CD4-positive, alpha-beta T cell treated with Interferon gamma for 1 hour (primary cell): ENCODE data around the gene ZIC5.

Source experiments
- DNase-seq: peaks from one replicate; pipeline ENCODE4 v3.0.0-alpha.2; 2020

ZIC5 gene

DNA sequence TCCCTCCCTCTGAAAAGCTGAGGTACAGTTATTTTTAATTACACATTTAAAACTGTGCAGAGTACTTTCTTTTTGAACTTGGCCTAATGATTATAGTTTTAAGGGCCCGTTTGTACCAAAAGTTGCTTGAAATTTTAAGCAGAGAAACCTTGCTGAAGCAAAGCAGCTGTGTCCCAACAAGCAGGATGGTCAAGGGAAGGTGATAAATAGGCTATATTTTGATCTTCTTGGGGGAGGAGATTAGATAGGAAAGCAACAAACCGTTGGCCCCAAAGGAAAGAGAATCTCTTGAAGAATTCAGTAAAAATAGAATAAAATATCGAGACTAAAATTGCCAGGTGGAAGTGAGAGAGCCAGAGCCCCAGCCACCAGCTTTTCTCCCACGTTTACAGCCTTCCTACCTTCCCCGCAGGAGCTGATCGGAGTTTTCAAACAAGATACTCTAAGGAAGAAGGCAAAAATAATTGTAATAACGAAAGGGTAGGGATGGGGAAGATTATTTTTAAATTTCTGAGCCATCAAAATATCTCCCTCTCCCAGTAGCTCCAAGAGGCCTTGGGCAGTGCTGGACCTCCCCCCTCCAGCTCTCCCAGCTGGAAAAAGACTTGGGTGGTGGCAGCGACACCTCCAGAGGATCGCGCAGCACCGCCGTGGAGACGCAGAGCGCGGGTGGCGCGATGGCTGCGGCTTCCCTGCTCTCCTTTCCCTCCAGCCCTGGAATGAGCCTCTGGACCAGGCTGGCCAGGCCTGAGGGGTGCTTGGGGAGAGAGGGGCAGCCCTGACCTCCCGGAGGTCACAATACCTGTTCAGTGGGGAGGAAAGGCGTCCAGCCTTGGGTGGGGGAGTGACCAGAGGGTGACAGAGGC, 15.8 kb upstream of the ZIC5 start:
- no peak for DNase-seq

DNA sequence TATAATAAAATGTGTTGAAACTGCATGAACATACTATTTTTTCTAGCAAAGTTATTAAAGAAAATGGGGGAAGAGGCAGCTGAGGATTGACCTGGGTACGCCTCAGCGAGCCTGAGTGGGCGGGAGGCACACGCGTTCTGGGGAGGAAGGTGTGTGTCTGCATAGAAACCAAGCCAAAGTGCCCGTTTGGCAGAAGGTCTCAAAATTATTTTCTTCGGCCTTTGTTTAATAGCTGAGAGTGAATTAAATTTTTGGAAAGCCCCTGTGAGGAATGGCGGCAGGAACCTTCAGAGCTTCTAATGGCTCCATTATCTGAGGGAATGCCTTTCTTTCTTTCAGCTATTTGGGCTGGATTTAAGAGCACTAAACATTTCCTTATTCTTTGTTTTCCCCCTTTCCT, 15.2 kb upstream of the ZIC5 start:
- no peak for DNase-seq

DNA sequence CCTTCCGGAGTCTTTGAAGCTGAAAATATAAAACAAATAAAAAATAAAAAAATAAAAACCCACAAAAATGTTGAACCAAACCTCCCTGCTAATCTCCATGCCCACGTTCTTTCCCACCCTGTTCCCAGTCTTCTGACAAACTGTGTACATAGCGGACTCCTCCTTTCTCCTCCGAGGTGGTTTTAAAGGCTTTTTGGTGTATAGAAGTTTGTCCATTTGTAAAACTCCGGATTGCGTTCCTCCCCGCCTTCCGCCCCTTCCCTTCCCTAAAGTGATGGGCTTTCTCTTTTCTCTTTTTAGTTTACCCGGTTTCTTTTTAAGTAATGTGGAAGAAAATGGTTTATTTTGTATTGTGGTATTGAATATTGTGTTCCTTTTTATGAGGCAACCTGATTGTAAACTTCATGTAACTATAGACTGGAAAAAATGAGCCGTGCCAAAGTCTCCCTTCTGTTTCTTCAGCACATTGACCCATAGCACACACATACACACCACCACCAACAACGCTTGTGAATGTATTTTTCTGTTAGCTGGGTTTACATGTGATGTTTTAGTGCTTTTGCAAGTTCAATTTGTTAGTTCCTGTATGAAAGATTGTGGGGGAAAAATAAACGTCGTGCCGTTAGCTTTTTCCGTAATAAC, 14.4 kb upstream of the ZIC5 start:
- no peak for DNase-seq

DNA sequence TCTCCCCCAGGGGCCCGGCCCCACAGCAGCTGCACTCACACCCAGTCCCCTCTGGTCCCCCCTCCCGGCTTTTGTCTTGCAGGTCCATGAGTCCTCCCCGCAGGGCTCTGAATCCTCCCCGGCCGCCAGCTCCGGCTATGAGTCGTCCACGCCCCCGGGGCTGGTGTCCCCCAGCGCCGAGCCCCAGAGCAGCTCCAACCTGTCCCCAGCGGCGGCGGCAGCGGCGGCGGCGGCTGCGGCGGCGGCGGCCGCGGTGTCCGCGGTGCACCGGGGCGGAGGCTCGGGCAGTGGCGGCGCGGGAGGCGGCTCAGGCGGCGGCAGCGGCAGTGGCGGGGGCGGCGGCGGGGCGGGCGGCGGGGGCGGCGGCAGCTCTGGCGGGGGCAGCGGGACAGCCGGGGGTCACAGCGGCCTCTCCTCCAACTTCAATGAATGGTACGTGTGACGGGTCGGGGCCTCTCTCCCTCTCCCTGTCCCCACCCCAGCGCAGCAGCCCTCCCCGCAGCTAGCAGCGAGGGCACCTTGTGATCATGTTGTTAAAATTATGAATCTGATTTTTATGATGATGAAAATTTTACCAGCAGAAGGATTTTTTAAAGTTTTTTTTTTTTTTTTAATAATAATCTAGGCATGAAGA, 13.8 kb upstream of the ZIC5 start:
- no peak for DNase-seq

DNA sequence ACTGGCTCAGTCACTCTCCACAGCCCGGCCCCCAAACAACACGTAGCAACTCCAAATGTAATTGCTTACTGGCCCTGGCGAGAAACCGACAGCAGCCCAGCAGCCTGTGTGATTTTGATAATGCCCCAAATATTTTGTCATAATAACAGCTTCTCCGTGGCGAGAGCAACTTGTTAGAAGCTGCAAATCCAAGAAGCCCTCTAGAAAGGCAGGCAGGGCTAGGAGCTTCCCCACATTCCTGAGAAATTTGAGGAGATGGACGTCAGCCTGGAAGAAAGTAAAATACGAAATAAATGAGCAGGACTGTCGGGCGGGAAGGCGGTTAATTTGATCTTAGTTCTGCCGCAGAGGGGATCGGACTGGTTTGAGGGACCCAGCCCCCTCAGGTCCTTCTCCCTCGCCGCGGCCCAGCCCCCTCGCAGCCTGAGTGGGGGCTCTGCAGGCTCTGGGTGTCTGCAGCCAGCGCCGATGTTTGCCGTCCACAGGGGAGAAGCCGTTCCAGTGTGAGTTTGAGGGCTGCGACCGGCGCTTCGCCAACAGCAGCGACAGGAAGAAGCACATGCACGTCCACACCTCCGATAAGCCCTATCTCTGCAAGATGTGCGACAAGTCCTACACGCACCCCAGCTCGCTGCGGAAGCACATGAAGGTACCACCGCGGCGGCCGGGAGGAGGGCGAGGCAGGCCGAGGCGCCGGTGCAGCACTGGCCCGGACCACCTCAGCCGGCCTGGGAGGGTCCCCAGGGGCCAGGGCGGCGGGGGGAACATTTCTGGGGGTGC, 13.1 kb upstream of the ZIC5 start:
- DNase-seq = no peak

DNA sequence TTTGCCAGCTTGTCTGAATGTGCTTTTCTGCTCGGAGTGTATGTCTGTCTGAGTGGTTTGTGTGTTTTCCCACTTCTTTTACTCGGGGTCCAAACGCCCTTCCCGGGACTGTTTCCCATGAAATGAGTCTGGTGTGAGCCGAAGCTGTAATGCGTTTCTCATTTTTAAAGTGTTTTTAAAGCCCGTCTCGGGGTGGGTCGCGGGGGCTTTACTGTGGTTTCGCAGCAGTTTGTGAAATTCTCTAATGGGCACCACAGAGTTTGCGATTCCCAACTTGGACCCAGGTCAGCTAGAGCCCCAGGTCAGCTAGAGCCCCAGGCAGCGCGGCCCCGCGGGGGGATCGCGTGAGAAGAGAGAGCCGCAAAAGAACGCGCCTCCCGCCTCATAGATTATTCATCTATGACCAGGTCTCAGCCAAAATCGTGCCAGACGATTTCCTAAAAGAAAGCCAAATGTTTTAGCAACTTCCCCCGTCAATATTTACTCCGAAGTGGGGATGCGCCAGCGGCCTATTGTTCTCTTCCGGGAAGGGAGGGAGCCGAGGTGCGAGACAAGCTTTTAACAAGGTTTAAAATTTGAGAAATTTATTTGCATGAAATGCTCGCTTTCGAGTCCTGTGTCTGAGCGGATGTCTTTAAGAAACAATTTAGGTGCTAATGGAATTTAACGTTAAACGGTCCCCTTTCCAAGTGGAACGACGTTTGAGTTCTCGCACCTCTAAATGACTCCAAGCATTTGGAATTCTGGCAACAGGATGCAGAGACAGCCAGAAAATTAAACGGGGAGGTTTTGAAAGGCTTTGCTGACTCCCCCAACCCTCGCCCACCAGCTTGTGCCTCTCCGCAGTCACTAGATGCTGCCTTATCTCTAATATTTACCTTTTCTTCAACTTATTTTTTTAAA, 12.2 kb upstream of the ZIC5 start:
- DNase-seq = no peak

DNA sequence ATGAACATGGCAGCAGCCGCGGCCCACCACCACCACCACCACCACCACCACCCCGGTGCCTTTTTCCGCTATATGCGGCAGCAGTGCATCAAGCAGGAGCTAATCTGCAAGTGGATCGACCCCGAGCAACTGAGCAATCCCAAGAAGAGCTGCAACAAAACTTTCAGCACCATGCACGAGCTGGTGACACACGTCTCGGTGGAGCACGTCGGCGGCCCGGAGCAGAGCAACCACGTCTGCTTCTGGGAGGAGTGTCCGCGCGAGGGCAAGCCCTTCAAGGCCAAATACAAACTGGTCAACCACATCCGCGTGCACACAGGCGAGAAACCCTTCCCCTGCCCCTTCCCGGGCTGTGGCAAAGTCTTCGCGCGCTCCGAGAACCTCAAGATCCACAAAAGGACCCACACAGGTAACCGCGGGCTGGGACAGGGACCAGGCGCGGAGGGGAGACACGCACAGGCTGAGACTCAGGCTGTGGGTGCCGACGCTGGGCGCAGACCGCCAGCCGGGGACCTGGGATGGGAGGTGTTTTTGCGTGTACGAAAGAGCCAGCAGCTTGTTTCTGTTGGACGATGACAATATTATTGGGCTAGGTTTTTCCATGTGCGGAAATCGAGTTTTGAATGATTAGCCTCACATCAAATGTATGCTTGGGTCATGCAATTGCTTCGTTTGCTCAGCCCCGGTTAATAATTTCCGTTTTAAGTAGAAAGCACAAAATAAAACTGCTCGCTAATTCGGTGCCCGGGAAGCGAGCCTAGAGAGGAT, 11.3 kb upstream of the ZIC5 start:
- DNase-seq = no peak

DNA sequence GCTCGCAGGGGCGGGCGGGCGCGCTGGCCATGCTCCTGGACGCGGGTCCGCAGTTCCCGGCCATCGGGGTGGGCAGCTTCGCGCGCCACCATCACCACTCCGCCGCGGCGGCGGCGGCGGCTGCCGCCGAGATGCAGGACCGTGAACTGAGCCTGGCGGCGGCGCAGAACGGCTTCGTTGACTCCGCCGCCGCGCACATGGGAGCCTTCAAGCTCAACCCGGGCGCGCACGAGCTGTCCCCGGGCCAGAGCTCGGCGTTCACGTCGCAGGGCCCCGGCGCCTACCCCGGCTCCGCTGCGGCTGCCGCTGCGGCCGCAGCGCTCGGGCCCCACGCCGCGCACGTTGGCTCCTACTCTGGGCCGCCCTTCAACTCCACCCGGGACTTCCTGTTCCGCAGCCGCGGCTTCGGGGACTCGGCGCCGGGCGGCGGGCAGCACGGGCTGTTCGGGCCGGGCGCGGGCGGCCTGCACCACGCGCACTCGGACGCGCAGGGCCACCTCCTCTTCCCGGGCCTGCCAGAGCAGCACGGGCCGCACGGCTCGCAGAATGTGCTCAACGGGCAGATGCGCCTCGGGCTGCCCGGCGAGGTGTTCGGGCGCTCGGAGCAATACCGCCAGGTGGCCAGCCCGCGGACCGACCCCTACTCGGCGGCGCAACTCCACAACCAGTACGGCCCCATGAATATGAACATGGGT, 10.6 kb upstream of the ZIC5 start:
- no peak for DNase-seq

DNA sequence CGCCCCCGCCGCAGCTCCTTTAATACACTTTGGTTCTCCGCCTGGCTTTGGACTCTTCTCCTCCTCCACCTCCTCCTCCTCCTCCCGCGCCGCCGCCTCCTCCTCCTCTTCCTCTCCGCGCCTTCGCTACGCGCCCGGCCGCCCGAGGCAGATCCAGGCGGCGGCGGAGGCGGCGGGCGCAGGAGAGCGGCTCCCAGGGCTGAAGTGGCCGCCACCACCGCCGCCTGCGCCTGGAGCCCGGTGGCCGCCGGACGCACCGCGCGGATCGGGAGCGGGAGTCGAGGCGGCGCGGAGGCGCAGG, 10.1 kb upstream of the ZIC5 start, which contains the start of gene ZIC2:
Gene ZIC2, plus strand, starts transcription at position 50 of the 301 bp plus-strand sequence. CDS start 281 bp downstream, outside the sequence.
- no peak for DNase-seq

DNA sequence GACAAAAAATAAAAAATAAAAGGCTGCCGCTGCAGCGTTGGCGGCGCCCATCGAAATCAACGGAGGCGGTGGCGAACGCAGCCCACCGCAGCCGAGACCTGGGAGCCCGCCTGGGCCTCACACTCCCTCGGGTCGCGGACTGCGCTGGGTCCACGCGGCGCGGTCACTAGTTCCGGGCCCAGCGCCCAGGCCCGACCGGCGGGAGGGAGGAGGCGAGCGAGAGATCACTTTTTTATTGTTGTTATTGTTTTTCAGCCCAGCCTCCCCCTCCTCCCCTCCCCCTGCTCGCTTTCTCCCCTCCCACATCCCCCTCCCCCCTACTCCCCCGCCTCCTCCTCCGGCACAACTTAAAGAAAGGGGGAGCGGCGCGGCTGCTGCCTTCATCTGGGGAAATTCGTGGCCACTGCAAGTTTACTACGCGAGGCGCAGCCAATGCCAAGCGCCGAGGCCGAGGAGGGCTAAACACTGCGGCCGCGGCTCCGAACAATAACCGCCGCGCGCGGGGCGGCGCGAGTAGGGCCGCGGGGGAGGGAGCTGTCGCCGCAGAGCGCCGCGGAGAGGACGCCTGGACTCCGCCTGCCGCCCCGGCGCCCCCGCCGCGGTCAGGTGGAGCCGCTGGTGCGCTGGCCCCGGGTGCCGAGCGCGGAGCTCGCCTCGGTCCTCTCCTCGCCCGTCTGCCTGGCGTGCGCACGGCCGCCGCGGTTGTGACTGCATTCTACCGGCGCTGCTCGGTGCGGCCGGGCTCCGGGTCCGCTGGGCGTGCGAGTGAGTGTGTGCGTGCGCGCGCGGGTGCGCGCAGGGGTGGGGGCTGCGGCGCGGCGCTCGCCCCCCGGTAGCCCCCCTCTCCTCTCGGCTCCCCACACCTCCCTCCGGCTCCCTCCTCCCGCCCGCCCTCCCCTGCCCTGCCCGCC, 9.5 kb upstream of the ZIC5 start:
- DNase-seq = no peak

DNA sequence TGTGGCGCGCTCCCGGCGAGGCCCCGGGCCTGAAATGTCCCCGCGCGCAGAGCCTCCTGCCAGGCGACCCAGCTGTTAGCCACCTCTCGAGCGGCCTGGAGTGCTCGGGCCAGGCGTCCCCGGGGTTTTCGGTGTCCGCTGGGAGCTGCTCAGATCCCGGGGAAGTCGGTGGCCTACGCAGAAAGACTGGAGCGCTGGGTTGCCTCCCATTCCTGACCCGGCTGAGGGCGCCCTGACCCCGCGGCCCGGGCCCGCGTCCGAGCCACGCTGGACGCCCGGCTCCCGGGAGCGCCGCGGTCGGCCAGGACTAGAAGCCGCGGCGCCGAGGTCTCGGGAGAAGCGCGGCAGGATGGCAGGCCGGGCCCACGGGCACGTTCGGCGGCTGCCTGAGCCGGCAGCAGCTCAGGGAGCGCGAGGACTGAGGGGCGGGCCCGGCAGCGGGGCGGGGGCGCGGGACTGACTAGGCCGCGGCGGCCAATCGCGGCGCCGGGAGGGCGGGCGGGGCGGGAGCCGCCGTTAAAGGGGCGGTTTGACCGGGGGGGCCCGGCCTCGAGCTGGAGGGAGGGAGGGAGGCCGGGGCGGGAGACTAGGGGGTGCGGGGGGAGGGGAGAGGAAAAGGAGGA, 8.7 kb upstream of the ZIC5 start:
- DNase-seq = peak; percentile 48

DNA sequence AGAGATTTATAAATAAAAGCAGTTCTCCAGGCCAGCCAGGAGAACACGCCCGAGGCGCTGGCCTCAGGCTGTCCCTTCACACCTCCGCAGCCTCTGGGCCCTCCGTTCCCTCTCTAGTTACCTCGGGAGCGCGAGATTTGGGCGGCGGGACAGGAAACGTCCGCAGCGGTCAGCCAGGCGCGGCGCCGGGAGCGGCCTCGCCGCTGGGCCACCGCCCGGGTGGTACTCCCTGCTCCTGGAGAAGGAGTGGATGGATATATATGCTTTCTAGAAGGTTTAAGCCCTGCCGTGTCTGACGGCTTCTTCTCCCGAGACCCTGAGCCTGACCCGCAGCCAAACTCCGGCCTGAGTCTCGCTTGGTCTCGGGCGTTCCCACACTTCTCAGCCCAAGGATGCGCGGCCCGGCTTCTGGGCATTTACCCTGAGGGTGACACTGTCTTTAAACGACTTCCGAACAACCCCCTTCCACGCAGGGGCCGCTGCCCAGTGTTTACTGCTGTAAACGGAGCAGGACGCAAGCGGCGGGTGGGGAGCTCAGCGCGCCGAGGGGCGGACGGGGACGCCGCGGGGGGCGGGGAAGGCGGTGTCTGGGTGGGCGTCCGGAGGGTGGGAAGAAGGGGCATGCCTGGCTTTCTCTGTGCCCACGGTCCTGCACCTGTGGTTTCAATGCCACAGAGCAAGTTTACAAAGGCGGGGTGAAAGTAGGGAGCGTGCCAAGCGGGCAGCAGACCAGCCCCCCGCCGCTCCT, 8.1 kb upstream of the ZIC5 start:
- DNase-seq = no peak

DNA sequence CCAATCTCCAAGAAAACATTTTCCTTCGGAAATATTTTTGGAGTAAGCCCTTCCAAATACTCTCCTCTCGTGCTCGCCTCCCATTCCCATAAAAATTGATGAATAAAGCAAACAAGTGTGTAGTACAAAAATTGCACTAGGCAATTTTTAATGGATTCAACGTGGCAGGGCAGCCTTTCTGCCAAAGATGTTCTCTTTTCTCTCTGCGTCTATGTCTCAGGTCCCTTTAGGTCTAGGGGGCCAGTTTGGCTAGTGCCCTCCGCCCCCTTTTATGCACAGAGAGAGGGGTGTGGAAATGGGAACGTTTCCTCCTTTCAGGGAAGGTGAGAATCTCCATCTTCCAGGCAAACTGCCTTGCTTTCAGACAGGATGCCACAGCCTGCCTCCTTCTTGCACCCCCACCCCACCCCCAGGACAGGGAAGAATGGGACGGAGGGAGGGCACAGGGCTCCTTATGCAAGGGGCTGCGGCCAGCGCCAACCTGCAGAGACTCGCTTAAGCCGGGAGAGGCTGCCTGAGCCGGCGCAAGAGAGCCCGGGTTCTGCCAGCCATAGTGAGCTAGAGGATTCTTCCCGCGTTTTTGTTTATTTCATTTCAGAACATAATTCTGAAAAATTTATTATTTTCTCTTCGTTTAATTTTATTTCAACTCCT, 7.4 kb upstream of the ZIC5 start:
- DNase-seq = no peak

DNA sequence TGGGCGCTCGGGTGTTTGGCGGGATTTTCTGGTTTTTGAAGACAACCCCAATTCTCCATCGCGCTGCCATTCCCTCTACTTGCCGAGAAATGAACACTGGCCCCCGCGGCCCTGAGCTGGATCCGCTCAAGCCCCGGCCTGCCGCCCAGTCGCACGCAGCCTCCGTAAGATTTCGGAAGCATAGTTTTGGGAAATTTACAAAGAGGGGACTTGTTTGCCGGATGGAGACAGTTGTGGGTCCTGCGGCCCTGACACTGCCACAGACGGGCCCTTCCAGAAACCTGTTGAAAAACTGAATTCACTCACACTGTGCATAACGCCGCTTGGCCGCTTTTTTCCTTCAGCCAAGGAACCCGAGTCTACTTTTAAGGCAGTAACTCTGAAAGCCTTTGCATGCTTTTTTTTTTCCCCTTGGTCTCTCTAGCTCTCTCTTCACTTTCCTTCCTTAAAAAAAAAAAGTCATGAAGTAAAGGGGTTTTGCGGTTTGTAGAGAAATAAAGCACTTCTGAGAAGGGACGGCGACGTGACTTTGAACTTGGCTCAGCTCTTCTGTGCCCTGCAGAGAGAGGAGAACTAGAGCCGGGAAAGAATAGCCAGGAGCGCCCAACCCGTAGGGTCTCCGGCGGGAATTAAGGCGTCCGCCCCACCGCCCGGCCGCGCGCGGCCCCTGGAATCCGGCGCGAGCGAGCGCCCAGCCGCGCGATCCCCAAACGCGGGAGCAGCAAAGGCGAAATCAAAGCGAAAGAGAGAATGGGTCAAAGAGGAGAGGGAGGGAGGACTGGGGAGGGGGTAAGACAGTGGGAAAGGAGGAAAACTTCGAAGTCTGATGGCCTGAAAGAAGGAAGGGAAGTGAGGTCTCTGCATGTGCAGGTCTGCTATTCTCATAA, 6.6 kb upstream of the ZIC5 start:
- DNase-seq = no peak

DNA sequence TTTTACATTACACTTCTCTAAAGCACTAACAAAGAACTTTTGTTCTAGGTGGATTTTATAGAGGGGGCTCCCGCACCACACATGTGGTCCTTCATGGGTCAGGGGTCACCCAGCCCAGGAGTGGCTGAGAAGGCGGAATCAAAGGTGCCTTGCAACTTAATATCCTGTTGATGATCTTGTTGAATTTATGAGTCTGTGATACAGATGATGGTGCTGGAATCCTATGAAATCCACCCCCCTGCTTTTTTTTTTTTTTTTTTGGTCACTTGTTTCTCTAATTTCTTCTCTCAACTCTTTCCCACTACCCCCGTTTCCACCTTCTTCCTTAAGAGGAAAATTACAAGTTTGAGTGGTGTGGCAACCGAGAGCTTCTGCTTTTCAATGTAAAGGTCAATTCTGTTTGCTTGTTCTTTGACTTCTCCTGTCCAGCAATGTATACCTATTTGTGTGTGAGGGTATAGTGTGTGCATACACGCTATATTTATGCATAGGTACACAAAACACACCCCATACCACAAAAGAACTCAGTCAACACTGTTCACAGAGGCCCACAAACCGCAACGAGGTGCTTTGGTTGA, 5.9 kb upstream of the ZIC5 start:
- no peak for DNase-seq

DNA sequence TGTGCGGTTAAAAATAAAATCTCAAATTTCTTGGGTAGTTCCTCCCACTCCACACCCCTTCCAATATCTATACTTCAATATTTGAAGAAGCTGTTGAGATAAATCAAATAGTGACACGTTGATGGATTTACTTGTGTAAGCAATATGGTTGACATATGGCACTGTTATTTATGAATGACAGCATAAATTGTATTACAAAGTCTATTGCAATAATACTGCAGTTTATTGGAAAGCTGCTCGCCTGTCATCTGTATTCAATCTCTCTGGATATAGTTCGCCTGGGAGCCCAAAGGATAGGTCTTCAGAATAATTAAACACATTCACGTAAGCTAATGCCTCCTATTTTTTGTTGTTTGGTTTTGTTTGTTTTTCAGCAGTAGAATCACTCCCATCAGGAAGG, 5.0 kb upstream of the ZIC5 start:
- no peak for DNase-seq

DNA sequence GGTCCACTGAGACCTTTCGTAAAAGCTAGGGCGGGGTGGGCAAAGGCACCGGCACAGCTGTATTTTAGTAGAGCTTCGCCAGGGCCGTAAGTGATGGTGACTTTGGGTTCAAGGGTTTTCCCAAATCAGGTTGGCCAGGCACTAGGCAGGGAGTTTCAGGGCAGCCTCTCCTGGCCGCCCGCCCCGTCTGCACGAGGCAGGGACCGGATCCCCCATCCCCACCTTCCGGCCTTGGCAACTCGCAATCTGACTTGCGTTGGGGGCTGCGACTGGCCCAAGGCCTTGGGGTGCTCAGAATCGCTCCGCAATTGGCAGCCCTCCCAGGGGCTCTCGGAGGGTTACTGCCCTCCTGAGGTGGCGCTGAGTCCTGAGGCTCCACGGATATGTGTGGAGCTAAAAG, 4.1 kb upstream of the ZIC5 start:
- DNase-seq = no peak
